ENCODE results near the gene EPHB1. TPM values are rescaled to one million over a fixed set of nuclear protein-coding genes. Genes with fewer than 3 reads are reported as not detected.

Gene EPHB1
- total RNA-seq, 1 experiment from 2014 or later: 0.86 TPM

DNA sequence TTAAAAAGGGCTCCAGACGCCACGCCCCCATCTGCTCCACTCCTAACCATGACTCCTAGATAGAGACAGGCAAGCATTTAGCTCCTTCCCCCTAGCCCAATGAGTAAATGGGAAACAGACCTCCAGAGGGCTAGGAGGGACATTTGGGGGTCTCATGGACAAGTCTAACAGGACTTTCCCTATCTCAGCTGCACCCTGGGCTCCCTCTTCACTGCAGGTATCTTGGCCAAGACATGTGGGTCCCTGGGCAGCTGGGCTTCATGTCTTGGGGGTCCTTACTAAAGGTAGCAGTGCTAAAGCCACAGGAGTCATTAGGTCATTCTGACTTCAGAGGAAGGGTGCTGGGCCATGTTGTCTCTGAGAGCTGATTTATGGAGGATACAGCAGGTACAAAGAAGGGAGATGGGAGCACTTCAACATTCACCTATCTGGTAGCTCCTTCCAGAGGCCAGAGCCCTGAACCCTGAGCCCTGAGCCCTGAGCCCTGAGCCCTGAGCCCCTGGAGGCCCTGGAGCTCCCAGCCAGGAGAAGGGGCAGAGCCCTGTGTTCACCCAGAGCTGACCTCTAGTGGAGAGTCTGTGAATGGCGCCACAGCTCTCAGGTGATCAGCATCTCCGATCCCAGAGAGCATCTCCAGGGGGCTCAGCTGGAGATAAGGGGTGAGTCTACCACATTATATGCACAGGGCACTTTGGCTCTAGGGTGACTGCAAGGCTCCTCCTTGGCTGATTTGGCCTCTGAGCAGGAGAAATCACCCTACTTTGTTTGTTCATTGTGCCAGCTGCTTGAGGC is 40.1 kb upstream of the EPHB1 start:
- POLR2A ChIA-PET: interaction anchor here (0.5 kb wide), 1 partner anchor 199 kb away, joined by 3 read pairs; no protein-coding TSS in a partner anchor
- TF ChIP-seq TCF7L2 (IDR thresholded peaks at IDR 0.05; ENCODE audit: borderline replicate concordance, extremely low read depth, insufficient read depth, insufficient read length) (no peak), POLR2A (IDR thresholded peaks at IDR 0.05; ENCODE audit: borderline replicate concordance, extremely low read depth, insufficient read depth, insufficient read length) (no peak), RAD21 (IDR thresholded peaks at IDR 0.05; ENCODE audit: low read depth) (peak; percentile 48), ZFX (IDR thresholded peaks at IDR 0.05) (no peak)
- TF ChIP-seq, protein P1, sequence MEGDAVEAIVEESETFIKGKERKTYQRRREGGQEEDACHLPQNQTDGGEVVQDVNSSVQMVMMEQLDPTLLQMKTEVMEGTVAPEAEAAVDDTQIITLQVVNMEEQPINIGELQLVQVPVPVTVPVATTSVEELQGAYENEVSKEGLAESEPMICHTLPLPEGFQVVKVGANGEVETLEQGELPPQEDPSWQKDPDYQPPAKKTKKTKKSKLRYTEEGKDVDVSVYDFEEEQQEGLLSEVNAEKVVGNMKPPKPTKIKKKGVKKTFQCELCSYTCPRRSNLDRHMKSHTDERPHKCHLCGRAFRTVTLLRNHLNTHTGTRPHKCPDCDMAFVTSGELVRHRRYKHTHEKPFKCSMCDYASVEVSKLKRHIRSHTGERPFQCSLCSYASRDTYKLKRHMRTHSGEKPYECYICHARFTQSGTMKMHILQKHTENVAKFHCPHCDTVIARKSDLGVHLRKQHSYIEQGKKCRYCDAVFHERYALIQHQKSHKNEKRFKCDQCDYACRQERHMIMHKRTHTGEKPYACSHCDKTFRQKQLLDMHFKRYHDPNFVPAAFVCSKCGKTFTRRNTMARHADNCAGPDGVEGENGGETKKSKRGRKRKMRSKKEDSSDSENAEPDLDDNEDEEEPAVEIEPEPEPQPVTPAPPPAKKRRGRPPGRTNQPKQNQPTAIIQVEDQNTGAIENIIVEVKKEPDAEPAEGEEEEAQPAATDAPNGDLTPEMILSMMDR (IDR thresholded peaks at IDR 0.05 in 2 of 3, conservative IDR thresholded peaks at IDR 0.05 in 1 of 3; ENCODE audit: borderline replicate concordance in 1 of 3, insufficient read depth in 1 of 3, low read depth in 2 of 3, low read length in 2 of 3): peak; percentile 44 to 89 (median 73); a peak in 5 of 6 replicates
- no peaks in the 10 kb centered on the region for H3K4me1 ChIP-seq (ENCODE audit: control insufficient read depth in 1 of 2, insufficient read depth in 2 of 2, low read length in 2 of 2)
- ATAC-seq (peak; percentile 98), DNase-seq (ENCODE audit: low read depth, low spot score) (peak; percentile 10)
- BruUV-seq (replicated peaks): no TSS peak
- H4K20me1 ChIP-seq (ENCODE audit: insufficient read depth): no peaks in the 10 kb centered on the region
- peaks cover 27% of the 10 kb centered on the region; the same call in 1 of the 2 replicates for H3K27me3 ChIP-seq (ENCODE audit: insufficient read depth, low read length)
- RAD21 ChIA-PET (ENCODE audit: low non-redundant PET in 1 of 2, low total read pairs in 2 of 2, uncharacterized antibody in 2 of 2, unreplicated experiment in 2 of 2): interaction anchor here (1.0 to 1.5 kb wide), 2 partner anchors 40 to 154 kb away, joined by 4 to 6 read pairs; partner anchors contain the start of gene EPHB1 (in 1 of the 2)
- intact Hi-C loops (cut with micrococcal nuclease): loop anchor here (1.0 kb wide), 1 partner anchor 154 kb away; no protein-coding TSS in a partner anchor
- H3K4me2 ChIP-seq (ENCODE audit: low read length): no peak overlapping the region
- CTCF ChIA-PET: interaction anchor here (0.8 to 3.6 kb wide), 6 partner anchors 9 to 749 kb away, joined by 3 to 29 read pairs (median 4); no protein-coding TSS in a partner anchor
- H3K27ac ChIP-seq (ENCODE audit: low read depth, low read length): no peak overlapping the region
- no peaks in the 10 kb centered on the region for H3K36me3 ChIP-seq (ENCODE audit: control insufficient read depth in 1 of 2, insufficient read depth in 2 of 2, low read length in 2 of 2)
- H3K9ac ChIP-seq (ENCODE audit: low read length): no peak overlapping the region
- H3K79me2 ChIP-seq (ENCODE audit: insufficient read depth, low read length): no peaks in the 10 kb centered on the region
- no peaks in the 10 kb centered on the region for H3K9me2 ChIP-seq (ENCODE audit: insufficient read depth)
- no peaks in the 10 kb centered on the region for H3K9me3 ChIP-seq (ENCODE audit: control insufficient read depth in 1 of 2, insufficient read depth in 1 of 2, low read depth in 1 of 2, low read length in 2 of 2)
- no peak overlapping the region for H2AFZ ChIP-seq (ENCODE audit: low read depth, low read length, poor library complexity, severe bottlenecking)
- no peak overlapping the region for H3K4me3 ChIP-seq (replicated peaks in 1 of 2; ENCODE audit: low read depth in 1 of 2, low read length in 2 of 2)

Data from HCT116 (cell line).